SK-N-MC (cell line): Measurements from ENCODE around the gene LRRC71.

Experiments
- EZH2 ChIP-seq: fragments of 200-600 bp; sonication (generic); IDR thresholded peaks from one replicate; pipeline ENCODE4 v1.6.1; 2017; ENCODE audit warnings: antibody characterized with exemption
- FOXP2 ChIP-seq: optimal IDR thresholded peaks from 2 replicates; pipeline ENCODE3; 2011; ENCODE audit warnings: mild to moderate bottlenecking, moderate library complexity; ENCODE audit not compliant: insufficient read depth; ENCODE audit errors: extremely low read length, control extremely low read depth
- POLR2AphosphoS5 ChIP-seq: IDR thresholded peaks from 2 replicates; pipeline ENCODE4 v1.6.1; 2012; ENCODE audit warnings: mild to moderate bottlenecking, low read depth, low read length, borderline replicate concordance

- no peak for TF ChIP-seq EZH2
- TF ChIP-seq POLR2AphosphoS5, result no peak
- no peak for TF ChIP-seq FOXP2
Measured at GRCh38 chr1:156880473-156880872, 40.0 kb upstream of the LRRC71 start.
